ENCODE results near the gene TEDC1. TPM values are rescaled to one million over a fixed set of nuclear protein-coding genes. Genes with fewer than 3 reads are reported as not detected.

Gene TEDC1
- total RNA-seq, 2 donors from 2014 or later = 25.1 to 59.2 TPM

DNA sequence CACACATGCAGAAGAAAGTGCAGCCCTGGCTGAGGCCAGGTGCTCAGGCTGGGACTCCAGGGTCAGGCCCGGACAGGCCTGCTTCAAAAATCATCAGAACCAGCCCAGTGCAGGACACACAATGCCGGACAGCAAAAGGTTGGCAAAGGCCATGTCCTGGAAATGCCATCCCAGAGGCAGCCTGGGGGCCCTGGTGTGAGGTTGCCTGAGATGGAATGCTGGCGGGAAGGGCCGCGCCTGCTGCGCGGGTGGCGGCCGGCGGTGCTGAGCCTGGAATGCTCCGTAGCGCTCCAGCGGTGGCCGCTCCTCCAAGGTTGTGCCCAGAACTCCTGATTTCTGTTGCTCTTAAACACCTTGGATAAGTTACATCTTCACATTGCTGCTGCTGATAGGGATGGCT lies 38.1 kb upstream of the TEDC1 start:
- Mint-ChIP-seq H3K4me3 (no peak overlapping the region), H3K27me3 (no peaks in the 10 kb centered on the region), H3K27ac (no peak overlapping the region), H3K9me3 (no peaks in the 10 kb centered on the region), H3K36me3 (peaks cover 4% of the 10 kb centered on the region), H3K4me1 (ENCODE audit: low read depth in 2 of 2) (peaks cover 0 to 10% of the 10 kb centered on the region in 2 donors)
- DNase-seq (ENCODE audit: low spot score) (no peak), ATAC-seq (no peak)

DNA sequence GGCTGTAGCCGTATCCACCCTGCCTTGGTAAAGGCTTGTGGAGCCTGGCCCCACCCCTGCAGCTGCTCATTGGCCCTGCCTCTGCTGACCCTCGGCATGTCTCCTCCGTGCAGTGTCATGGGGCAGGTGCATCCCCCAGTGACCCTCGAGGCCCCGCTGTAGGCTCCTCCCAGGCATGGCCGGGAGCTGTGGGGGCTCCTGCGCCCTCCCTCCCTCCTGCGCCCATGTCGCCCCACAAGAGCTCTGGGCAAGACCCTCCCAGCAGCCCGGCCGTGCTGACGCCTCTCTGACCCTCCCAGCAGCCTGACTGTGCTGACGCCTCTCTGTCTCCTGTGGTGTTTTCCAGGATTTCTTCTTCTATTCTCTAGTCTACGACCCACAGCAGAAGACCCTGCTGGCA lies 37.2 kb upstream of the TEDC1 start:
- DNase-seq (ENCODE audit: low spot score) (no peak), ATAC-seq (no peak)
- H3K9me3 Mint-ChIP-seq = no peaks in the 10 kb centered on the region
- H3K27me3 Mint-ChIP-seq = no peaks in the 10 kb centered on the region
- H3K36me3 Mint-ChIP-seq = peaks cover 4% of the 10 kb centered on the region
- peaks cover 0 to 10% of the 10 kb centered on the region in 2 donors for H3K4me1 Mint-ChIP-seq (ENCODE audit: low read depth in 2 of 2)
- no peak overlapping the region for H3K27ac Mint-ChIP-seq
- H3K4me3 Mint-ChIP-seq = no peak overlapping the region

DNA sequence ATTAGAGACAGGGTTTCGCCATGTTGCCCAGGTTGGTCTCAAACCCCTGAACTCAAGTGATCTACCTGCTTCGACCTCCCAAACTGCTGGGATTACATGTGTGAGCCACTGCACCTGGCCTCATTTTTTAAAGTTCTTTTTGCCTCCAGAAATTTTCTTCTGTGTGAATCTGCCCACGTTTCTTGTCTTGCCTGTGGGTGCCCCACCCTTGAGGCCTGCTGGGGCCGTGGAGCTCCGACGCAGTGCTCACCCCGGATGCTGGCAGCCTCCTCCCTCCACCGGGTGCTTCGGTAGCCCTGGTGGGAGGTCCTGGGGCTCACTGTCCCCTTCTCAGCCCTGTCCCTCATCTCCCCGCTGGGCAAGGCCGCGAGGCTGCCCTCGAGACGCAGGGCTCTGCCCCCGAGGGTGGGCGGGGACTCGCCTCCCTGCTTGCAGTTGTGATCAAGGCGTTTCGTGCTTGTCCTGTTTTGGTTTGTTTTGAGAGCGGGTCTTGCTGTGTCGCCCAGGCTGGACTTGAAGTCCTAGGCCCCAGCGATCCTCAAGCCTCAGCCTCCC lies 35.9 kb upstream of the TEDC1 start:
- H3K4me3 Mint-ChIP-seq = no peak overlapping the region
- H3K36me3 Mint-ChIP-seq = peaks cover 4% of the 10 kb centered on the region
- no peaks in the 10 kb centered on the region for H3K9me3 Mint-ChIP-seq
- H3K27ac Mint-ChIP-seq = no peak overlapping the region
- no peaks in the 10 kb centered on the region for H3K27me3 Mint-ChIP-seq
- DNase-seq (ENCODE audit: low spot score) (no peak), ATAC-seq (no peak)
- peaks cover 0 to 10% of the 10 kb centered on the region in 2 donors for H3K4me1 Mint-ChIP-seq (ENCODE audit: low read depth in 2 of 2)

DNA sequence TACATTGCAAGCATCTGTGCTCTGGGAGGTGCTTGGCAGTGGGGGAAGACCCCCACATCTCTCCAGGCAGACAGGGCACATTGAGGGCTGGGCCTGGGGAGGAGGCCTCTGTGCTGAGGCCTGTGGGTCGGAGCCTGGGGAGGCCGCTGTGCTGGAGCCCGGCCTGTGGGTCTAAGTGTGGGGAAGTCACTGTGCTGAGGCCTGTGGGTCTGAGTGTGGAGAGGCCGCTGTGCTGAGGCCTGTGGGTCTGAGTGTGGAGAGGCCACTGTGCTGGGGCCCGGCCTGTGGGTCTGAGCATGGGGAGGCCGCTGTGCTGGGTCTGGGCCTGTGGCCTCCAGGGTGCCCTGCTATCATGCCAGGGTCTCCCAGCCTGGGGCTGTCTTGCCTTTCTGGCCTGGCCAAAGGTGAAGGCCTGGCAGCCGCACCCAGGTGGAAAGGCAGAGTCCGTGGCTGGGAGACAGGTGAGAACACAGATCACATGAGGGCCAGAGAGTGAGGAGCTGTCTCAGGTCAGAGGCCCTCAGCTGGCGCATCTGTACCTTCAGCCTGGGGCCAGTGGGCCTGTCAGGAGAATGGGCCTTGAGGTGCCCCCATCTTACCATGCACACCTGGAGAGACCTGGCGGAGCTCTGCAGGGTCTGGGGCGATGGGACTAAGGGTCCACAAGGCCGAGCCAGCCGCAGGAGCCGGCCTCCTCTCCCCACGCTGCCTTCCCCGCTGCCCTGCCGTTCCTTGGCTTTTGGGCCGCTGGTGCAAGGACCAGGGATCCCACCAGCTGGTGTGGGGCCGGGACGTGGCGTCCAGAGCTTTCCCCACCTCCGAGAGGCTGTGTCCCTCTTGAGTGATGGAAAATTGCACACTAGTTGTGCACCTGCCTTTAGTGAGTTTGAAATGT lies 35.0 kb upstream of the TEDC1 start:
- Mint-ChIP-seq H3K36me3 (peaks cover 4% of the 10 kb centered on the region), H3K27ac (no peak overlapping the region), H3K9me3 (no peaks in the 10 kb centered on the region), H3K4me3 (no peak overlapping the region), H3K27me3 (no peaks in the 10 kb centered on the region), H3K4me1 (ENCODE audit: low read depth in 2 of 2) (peaks cover 0 to 10% of the 10 kb centered on the region in 2 donors)
- DNase-seq (ENCODE audit: low spot score) = no peak
- no peak for ATAC-seq

- Mint-ChIP-seq H3K36me3 (peaks cover 4% of the 10 kb centered on the region), H3K4me3 (no peak overlapping the region), H3K27me3 (no peaks in the 10 kb centered on the region), H3K9me3 (no peaks in the 10 kb centered on the region), H3K27ac (no peak overlapping the region), H3K4me1 (ENCODE audit: low read depth in 2 of 2) (peaks cover 0 to 10% of the 10 kb centered on the region in 2 donors)
- DNase-seq (ENCODE audit: low spot score) (no peak), ATAC-seq (no peak)
These were observed 34.1 kb upstream of the TEDC1 start for GRCh38 chr14:105456736-105457617.

DNA sequence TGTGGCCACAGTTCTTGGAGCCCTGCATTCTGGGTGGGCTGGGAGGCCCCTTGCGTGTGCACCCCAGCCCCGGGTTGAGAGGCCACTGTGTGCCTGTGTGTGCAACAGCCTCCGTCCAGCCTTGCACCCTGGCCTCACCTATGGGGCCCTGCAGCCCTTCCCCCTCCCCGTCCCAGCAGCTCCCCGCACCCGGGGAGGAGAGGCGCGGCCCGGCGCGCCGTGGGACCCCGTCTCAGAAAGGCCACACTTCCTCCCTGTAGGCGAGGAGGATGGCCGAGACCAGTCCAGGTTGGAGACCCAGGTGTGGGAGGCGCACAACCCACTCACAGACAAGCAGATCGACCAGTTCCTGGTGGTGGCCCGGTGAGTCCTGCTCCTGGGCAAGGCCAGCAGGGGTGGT lies 33.0 kb upstream of the TEDC1 start:
- DNase-seq (ENCODE audit: low spot score) = no peak
- Mint-ChIP-seq H3K36me3 (no peaks in the 10 kb centered on the region), H3K27me3 (no peaks in the 10 kb centered on the region), H3K4me3 (no peak overlapping the region), H3K27ac (no peak overlapping the region), H3K4me1 (ENCODE audit: low read depth in 2 of 2) (peaks cover 0 to 6% of the 10 kb centered on the region in 2 donors), H3K9me3 (no peaks in the 10 kb centered on the region)
- ATAC-seq = no peak

GRCh38 chr14:105458571-105458970 lies 32.5 kb upstream of the TEDC1 start:
- DNase-seq (ENCODE audit: low spot score) (no peak), ATAC-seq (no peak)
- Mint-ChIP-seq H3K4me1 (ENCODE audit: low read depth in 2 of 2) (peaks cover 0 to 4% of the 10 kb centered on the region in 2 donors), H3K4me3 (no peak overlapping the region), H3K36me3 (no peaks in the 10 kb centered on the region), H3K27me3 (no peaks in the 10 kb centered on the region), H3K9me3 (no peaks in the 10 kb centered on the region), H3K27ac (no peak overlapping the region)

DNA sequence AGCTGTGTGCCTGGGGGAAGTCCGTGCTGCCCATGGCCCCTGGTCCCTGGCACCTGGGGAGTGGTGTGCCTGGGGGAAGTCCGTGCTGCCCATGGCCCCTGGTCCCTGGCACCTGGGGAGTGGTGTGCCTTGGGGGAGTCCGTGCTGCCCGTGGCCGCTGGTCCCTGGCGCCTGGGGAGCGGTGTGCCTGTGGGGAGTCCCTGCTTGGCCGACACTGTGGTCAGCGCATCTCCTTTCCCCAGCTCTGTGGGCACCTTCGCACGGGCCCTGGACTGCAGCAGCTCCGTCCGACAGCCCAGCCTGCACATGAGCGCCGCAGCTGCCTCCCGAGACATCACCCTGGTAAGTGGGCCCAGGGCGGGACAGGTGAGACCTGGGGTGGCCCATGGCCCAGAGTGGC lies 30.9 kb upstream of the TEDC1 start:
- H3K4me1 Mint-ChIP-seq (ENCODE audit: low read depth in 2 of 2) = peaks cover 0 to 4% of the 10 kb centered on the region in 2 donors
- no peaks in the 10 kb centered on the region for H3K9me3 Mint-ChIP-seq
- DNase-seq (ENCODE audit: low spot score) (no peak), ATAC-seq (no peak)
- no peaks in the 10 kb centered on the region for H3K36me3 Mint-ChIP-seq
- no peak overlapping the region for H3K4me3 Mint-ChIP-seq
- no peak overlapping the region for H3K27ac Mint-ChIP-seq
- no peaks in the 10 kb centered on the region for H3K27me3 Mint-ChIP-seq

- H3K9me3 Mint-ChIP-seq = no peaks in the 10 kb centered on the region
- ATAC-seq (no peak), DNase-seq (ENCODE audit: low spot score) (no peak)
- H3K36me3 Mint-ChIP-seq = no peaks in the 10 kb centered on the region
- H3K4me1 Mint-ChIP-seq (ENCODE audit: low read depth in 2 of 2) = peaks cover 0 to under 1% of the 10 kb centered on the region in 2 donors
- no peak overlapping the region for H3K4me3 Mint-ChIP-seq
- H3K27me3 Mint-ChIP-seq = no peaks in the 10 kb centered on the region
- no peak overlapping the region for H3K27ac Mint-ChIP-seq
These were observed 30.4 kb upstream of the TEDC1 start for GRCh38 chr14:105460616-105461015.

DNA sequence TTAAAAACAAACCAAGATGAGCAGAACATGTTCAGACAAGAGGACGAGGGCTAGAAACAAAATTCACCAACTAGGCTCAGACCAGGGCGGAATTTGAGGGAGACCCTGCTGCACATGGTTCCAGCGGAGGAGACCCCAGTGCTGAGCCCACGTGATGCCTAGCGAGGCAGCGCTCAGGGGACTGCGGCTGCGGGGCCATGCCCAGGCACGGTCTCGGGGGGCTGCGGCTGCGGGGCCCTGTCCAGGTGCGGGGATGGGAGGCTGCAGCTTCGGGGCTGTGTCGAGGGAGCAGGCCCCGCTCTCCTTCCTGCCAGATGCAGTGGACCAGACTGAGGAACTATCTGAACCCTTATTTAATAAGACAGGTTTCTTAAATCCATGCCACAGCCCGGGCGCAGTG lies 29.1 kb upstream of the TEDC1 start:
- DNase-seq (ENCODE audit: low spot score) (no peak), ATAC-seq (no peak)
- no peaks in the 10 kb centered on the region for H3K4me1 Mint-ChIP-seq (ENCODE audit: low read depth in 2 of 2)
- no peak overlapping the region for H3K4me3 Mint-ChIP-seq
- no peaks in the 10 kb centered on the region for H3K27me3 Mint-ChIP-seq
- H3K27ac Mint-ChIP-seq = no peak overlapping the region
- no peaks in the 10 kb centered on the region for H3K36me3 Mint-ChIP-seq
- no peaks in the 10 kb centered on the region for H3K9me3 Mint-ChIP-seq

DNA sequence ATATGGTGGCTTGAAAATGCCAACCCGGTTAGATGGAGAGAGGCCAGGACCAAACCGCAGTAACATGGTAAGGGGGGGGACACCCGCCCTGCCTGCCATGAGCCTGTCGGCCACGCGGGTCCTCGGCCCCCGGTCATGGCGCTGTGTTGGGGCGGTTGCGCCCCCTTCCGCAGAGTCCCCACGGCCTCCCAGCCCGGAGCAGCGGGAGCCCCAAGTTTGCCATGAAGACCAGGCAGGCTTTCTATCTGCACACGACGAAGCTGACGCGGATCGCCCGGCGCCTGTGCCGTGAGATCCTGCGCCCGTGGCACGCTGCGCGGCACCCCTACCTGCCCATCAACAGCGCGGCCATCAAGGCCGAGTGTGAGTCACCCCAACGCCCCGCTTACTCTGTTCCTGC lies 26.5 kb upstream of the TEDC1 start:
- DNase-seq (ENCODE audit: low spot score) (no peak), ATAC-seq (no peak)
- no peak overlapping the region for H3K4me3 Mint-ChIP-seq
- no peaks in the 10 kb centered on the region for H3K36me3 Mint-ChIP-seq
- H3K9me3 Mint-ChIP-seq = no peaks in the 10 kb centered on the region
- H3K4me1 Mint-ChIP-seq (ENCODE audit: low read depth in 2 of 2) = no peaks in the 10 kb centered on the region
- no peaks in the 10 kb centered on the region for H3K27me3 Mint-ChIP-seq
- no peak overlapping the region for H3K27ac Mint-ChIP-seq

DNA sequence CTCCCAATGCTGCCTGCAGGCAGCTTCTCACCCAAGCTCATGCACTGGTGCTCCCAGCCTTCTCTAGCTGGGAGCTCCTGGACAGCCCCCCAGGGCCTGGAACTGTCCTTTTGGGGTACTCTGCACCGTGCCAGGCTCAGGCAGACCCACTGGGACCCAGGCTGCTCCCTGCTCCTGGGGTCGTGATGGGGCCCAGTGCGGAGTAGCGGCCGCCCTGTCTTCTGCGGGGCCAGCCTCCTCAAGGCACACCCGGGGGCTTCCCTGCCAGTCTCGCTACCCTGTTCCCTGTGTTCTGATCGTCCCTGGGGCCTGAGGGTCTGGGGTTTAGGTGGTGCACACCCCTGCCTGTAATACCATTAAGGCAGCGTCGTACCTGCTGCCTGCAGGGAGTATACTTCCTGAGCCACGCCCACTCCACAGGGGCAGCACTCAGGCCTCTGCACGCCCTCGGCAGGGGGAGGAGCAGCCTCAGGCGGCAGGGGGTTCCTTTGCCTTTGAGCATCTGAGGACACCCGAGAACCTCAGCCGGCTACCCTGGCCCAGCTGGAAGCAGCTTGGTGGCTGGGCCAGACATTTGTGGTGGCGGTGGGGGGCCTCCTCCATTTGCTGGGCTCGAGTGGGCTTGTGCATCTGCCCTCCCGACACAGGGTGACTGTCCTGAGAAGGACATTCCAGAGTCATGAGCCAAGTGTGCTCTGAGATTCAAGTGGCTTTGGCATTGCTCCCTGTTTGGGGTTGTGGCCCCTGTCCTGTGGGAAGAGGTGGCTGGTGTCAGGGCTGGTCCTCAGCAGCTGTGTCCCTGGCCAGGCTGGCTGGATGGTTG lies 25.6 kb upstream of the TEDC1 start:
- no peak for DNase-seq (ENCODE audit: low spot score)
- Mint-ChIP-seq H3K27me3 (no peaks in the 10 kb centered on the region), H3K4me3 (no peak overlapping the region), H3K9me3 (no peaks in the 10 kb centered on the region), H3K4me1 (ENCODE audit: low read depth in 2 of 2) (no peaks in the 10 kb centered on the region), H3K27ac (no peak overlapping the region), H3K36me3 (no peaks in the 10 kb centered on the region)
- ATAC-seq = no peak

DNA sequence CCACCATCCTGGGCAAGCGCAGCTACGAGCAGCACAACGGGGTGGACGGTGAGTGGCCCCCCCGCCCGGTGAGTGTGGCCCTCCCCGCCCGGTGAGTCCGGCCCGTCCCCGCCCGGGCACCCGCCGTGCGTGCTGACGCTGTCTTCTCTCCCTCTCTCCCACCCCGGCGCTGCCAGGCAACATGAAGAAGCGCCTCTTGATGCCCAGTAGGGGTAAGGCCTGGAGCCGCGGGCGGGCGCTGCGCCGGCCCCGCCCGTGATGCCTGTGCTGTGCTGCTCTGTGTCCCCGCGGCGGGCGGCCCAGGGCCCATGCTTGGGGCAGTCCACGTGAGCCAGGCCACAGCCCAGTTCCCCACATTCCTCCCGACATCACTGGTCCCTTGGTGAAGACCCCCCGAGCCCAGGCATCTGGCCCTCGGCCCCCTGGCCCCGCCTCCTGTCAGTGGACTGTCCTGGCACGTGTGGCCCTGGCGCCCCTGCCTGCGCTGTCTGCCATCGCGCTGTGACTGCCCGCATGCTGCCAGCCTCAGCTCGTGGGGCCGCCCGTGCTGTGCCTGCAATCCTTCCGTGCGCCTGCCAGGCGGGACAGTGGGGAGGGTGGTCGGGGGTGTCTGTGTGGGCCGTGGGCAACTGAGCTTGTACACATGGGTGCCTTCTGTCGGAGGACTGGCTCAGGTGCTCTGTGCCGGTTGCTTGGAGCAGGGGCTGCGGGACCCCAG lies 24.4 kb upstream of the TEDC1 start:
- no peak overlapping the region for H3K4me3 Mint-ChIP-seq
- no peaks in the 10 kb centered on the region for H3K36me3 Mint-ChIP-seq
- no peaks in the 10 kb centered on the region for H3K4me1 Mint-ChIP-seq (ENCODE audit: low read depth in 2 of 2)
- H3K27me3 Mint-ChIP-seq = no peaks in the 10 kb centered on the region
- ATAC-seq = no peak
- DNase-seq (ENCODE audit: low spot score) = no peak
- H3K27ac Mint-ChIP-seq = no peak overlapping the region
- H3K9me3 Mint-ChIP-seq = no peaks in the 10 kb centered on the region
